GM18507 (cell line): ENCODE results near the gene CBARP.

ENCODE experiments used
- DNase-seq: peaks from one replicate; pipeline ENCODE4 v3.0.0; 2011; ENCODE audit warnings: low read depth; ENCODE audit not compliant: insufficient read length; ENCODE audit errors: extremely low spot score
- FAIRE-seq: peaks from 2 replicates; lab custom pipeline; 2011; peaks lifted over from hg19 to GRCh38; lab: Jason Lieb, UNC

The CBARP gene

GRCh38 chr19:1183543-1184172 is 54.1 kb downstream of the CBARP start:
- FAIRE-seq (peak; percentile 81), DNase-seq (no peak)

- DNase-seq = no peak
- FAIRE-seq = no peak
Measured at GRCh38 chr19:1182727-1183126, 55.1 kb downstream of the CBARP start.

GRCh38 chr19:1182068-1182467 is 55.7 kb downstream of the CBARP start:
- FAIRE-seq = no peak
- DNase-seq = no peak

- no peak for DNase-seq
Measured at GRCh38 chr19:1181606-1182005, 56.2 kb downstream of the CBARP start.

More at GRCh38 chr19:1181606-1182005, 56.2 kb downstream of the CBARP start:
- no peak for FAIRE-seq
